Inflammatory macrophage treated with lipopolysaccharide for 1 hour (primary cell): ENCODE measurements around the gene HACD2.
A peak's percentile ranks its signal among the peaks of the same experiment; 100 is the strongest.

Source experiments
- DNase-seq, 2 donors: peaks; one replicate each; pipeline ENCODE4 v3.0.0-alpha.2; 2020 to 2022

Gene HACD2

GRCh38 chr3:123568034-123568433 is 16.8 kb downstream of the HACD2 start:
- no peak for DNase-seq

- DNase-seq = no peak
Measured at GRCh38 chr3:123564056-123564455, 20.8 kb downstream of the HACD2 start.

- DNase-seq = no peak
Measured at GRCh38 chr3:123562547-123562946, 22.3 kb downstream of the HACD2 start.

GRCh38 chr3:123561188-123561587 is 23.7 kb downstream of the HACD2 start:
- no peak for DNase-seq

- DNase-seq = peak; percentile 22 to 77
Measured at GRCh38 chr3:123559040-123559861, 25.6 kb downstream of the HACD2 start.

- no peak for DNase-seq
Measured at GRCh38 chr3:123553536-123553935, 31.3 kb downstream of the HACD2 start.

- no peak for DNase-seq
Measured at GRCh38 chr3:123552768-123553167, 32.1 kb downstream of the HACD2 start.

GRCh38 chr3:123552095-123552714 is 32.6 kb downstream of the HACD2 start:
- DNase-seq = no peak

GRCh38 chr3:123547881-123548519 is 36.9 kb downstream of the HACD2 start:
- DNase-seq = no peak

- DNase-seq = no peak
Measured at GRCh38 chr3:123546133-123546755, 38.6 kb downstream of the HACD2 start.

- no peak for DNase-seq
Measured at GRCh38 chr3:123543950-123544349, 40.9 kb downstream of the HACD2 start.

GRCh38 chr3:123540285-123540684 is 44.6 kb downstream of the HACD2 start:
- DNase-seq = no peak

- DNase-seq = no peak
Measured at GRCh38 chr3:123536153-123536895, 48.5 kb downstream of the HACD2 start.

GRCh38 chr3:123535580-123535979 is 49.3 kb downstream of the HACD2 start:
- no peak for DNase-seq

- no peak for DNase-seq
Measured at GRCh38 chr3:123534264-123534663, 50.6 kb downstream of the HACD2 start.

GRCh38 chr3:123533554-123534159 is 51.2 kb downstream of the HACD2 start:
- DNase-seq = no peak

GRCh38 chr3:123528130-123528529 is 56.7 kb downstream of the HACD2 start:
- DNase-seq = no peak

- no peak for DNase-seq
Measured at GRCh38 chr3:123527046-123527445, 57.8 kb downstream of the HACD2 start.

- DNase-seq = no peak
Measured at GRCh38 chr3:123526474-123526873, 58.4 kb downstream of the HACD2 start.

GRCh38 chr3:123525433-123525832 is 59.4 kb downstream of the HACD2 start:
- no peak for DNase-seq

GRCh38 chr3:123524981-123525380 is 59.9 kb downstream of the HACD2 start:
- no peak for DNase-seq

GRCh38 chr3:123523023-123523412 is 61.8 kb downstream of the HACD2 start:
- DNase-seq = peak; percentile 24 to 30
